Measurements from ENCODE around the gene ATP8A2. TPM values are rescaled to one million over a fixed set of nuclear protein-coding genes. Genes with fewer than 3 reads are reported as not detected.

ATP8A2 gene
- total RNA-seq (2021) (not detected in 2 replicates), Bru-seq, nascent RNA (percentile 1 among the genes with signal in this experiment), BruChase-seq, experiment 1, labeled RNA remaining after a 2-hour chase (percentile 1 among the genes with signal in this experiment), BruChase-seq, experiment 2, labeled RNA remaining after a 6-hour chase (percentile 0 among the genes with signal in this experiment)
- long read RNA-seq: 0 reads

GRCh38 chr13:25371875-25372283 lies at the start of gene ATP8A2:
Gene ATP8A2, plus strand, starts transcription at chr13:25371974. Its CDS starts 239 bp downstream, at chr13:25372213.
- no peaks in the 10 kb centered on the region for H3K4me1 ChIP-seq (replicated peaks; ENCODE audit: insufficient read depth)
- H3K36me3 ChIP-seq (ENCODE audit: low read depth): no peaks in the 10 kb centered on the region
- H2AFZ ChIP-seq: no peak within 1 kb of the TSS
- no peaks in the 10 kb centered on the region for H3K79me2 ChIP-seq (ENCODE audit: low read depth)
- H4K20me1 ChIP-seq (ENCODE audit: insufficient read depth): no peaks in the 10 kb centered on the region
- H3K27ac ChIP-seq: no peak within 1 kb of the TSS
- peaks cover 64% of the 10 kb centered on the region for H3K27me3 ChIP-seq (ENCODE audit: insufficient read depth, low read depth)
- TF ChIP-seq CTCF (conservative IDR thresholded peaks at IDR 0.05): no peak
- no peak for TF ChIP-seq EZH2 (IDR thresholded peaks at IDR 0.05; ENCODE audit: low read depth)
- ChIA-PET POLR2A (ENCODE audit: unreplicated experiment) (no interaction called here), CTCF (no interaction called here)
- no peak for DNase-seq
- intact Hi-C loops (cut with micrococcal nuclease; ENCODE audit: unreplicated experiment): loop anchor here (10.0 kb wide), 2 partner anchors 287 to 367 kb away; no protein-coding TSS in a partner anchor
- BruUV-seq (replicated peaks): no TSS peak
- no peak within 1 kb of the TSS for H3K4me2 ChIP-seq
- H3K9me2 ChIP-seq (ENCODE audit: insufficient read depth): no peaks in the 10 kb centered on the region
- H3K4me3 ChIP-seq: no peak within 1 kb of the TSS
- no peaks in the 10 kb centered on the region for H3F3A ChIP-seq (ENCODE audit: insufficient read depth, low read depth)
- H3K9me3 ChIP-seq (ENCODE audit: insufficient read depth, low read depth): no peaks in the 10 kb centered on the region

DNA sequence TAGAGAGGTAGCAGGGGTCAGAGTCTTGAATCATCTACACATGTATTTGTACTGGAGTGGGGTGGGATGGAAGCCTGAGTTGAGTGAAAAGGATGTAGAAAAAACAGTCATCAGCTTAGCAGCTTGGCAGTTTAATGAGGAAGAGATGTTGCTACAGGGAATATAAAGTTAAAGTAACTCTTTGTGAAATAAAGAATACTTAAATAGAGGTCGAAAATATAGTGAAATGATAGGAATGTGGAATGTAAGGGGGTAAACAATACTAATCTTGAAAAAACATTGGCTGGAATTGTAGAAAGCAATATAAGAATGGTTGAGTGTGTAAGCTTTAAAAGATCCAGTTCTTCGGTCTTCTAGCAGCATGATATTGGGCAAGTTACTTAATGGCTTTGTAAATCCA lies 47.7 kb upstream of the ATP8A2 start:
- intact Hi-C loops (cut with micrococcal nuclease; ENCODE audit: unreplicated experiment): no loop called here
- Histone ChIP-seq H3K36me3 (ENCODE audit: low read depth) (peaks cover 67% of the 10 kb centered on the region), H3K27ac (no peak overlapping the region), H4K20me1 (ENCODE audit: insufficient read depth) (no peaks in the 10 kb centered on the region), H3K9me2 (ENCODE audit: insufficient read depth) (no peaks in the 10 kb centered on the region), H3K4me1 (replicated peaks; ENCODE audit: insufficient read depth) (peaks cover 2% of the 10 kb centered on the region; the same call in 1 of the 2 replicates), H3K4me3 (no peak overlapping the region), H3K27me3 (ENCODE audit: insufficient read depth, low read depth) (no peaks in the 10 kb centered on the region), H3K9me3 (ENCODE audit: insufficient read depth, low read depth) (no peaks in the 10 kb centered on the region), H3K4me2 (no peak overlapping the region), H2AFZ (no peak overlapping the region), H3K79me2 (ENCODE audit: low read depth) (no peaks in the 10 kb centered on the region), H3F3A (ENCODE audit: insufficient read depth, low read depth) (peaks cover 13% of the 10 kb centered on the region; the same call in 1 of the 2 replicates)
- POLR2A ChIA-PET (ENCODE audit: unreplicated experiment): no interaction called here
- BruUV-seq (replicated peaks): no TSS peak
- CTCF ChIA-PET: no interaction called here
- TF ChIP-seq EZH2 (IDR thresholded peaks at IDR 0.05; ENCODE audit: low read depth) (no peak), CTCF (conservative IDR thresholded peaks at IDR 0.05) (no peak)
- DNase-seq: no peak

DNA sequence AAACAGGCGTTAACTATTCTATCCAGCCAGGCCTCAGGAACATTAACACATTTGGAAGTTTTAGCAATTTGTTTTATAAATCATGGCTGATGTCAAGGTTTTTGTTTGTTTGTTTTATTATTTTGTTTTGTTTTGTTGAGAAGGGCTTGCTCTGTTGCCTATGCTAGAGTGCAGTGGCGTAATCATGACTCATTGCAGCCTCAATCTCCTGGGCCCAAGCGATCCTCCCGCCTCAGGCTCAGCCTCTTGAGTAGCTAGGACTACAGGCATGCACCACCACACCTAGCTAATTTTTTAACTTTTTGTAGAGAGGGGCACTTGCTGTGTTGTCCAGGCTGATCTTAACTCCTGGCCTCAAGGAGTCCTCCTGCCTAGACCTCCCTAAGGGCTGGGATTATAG lies 42.1 kb upstream of the ATP8A2 start:
- POLR2A ChIA-PET (ENCODE audit: unreplicated experiment): no interaction called here
- peak in 1 of 2 experiments; percentile 49 for DNase-seq
- BruUV-seq (replicated peaks): no TSS peak

More for the DNA sequence above, 42.1 kb upstream of the ATP8A2 start:
- intact Hi-C loops (cut with micrococcal nuclease; ENCODE audit: unreplicated experiment): no loop called here
- H2AFZ ChIP-seq: no peak overlapping the region
- no peaks in the 10 kb centered on the region for H3F3A ChIP-seq (ENCODE audit: insufficient read depth, low read depth)
- no peaks in the 10 kb centered on the region for H3K27me3 ChIP-seq (ENCODE audit: insufficient read depth, low read depth)
- H3K4me2 ChIP-seq: no peak overlapping the region
- 0 out of 2 replicates have a peak, but pooled peaks cover under 1% of the 10 kb centered on the region for H4K20me1 ChIP-seq (ENCODE audit: insufficient read depth)
- no peak overlapping the region for H3K27ac ChIP-seq
- CTCF ChIA-PET: no interaction called here
- H3K36me3 ChIP-seq (ENCODE audit: low read depth): peaks cover 71% of the 10 kb centered on the region
- H3K4me3 ChIP-seq: no peak overlapping the region
- no peaks in the 10 kb centered on the region for H3K9me2 ChIP-seq (ENCODE audit: insufficient read depth)
- no peaks in the 10 kb centered on the region for H3K79me2 ChIP-seq (ENCODE audit: low read depth)
- no peaks in the 10 kb centered on the region for H3K9me3 ChIP-seq (ENCODE audit: insufficient read depth, low read depth)
- H3K4me1 ChIP-seq (replicated peaks; ENCODE audit: insufficient read depth): no peaks in the 10 kb centered on the region
- TF ChIP-seq CTCF (conservative IDR thresholded peaks at IDR 0.05) (no peak), EZH2 (IDR thresholded peaks at IDR 0.05; ENCODE audit: low read depth) (no peak)
